ENCODE data around the gene KCTD3. TPM values are rescaled to one million over a fixed set of nuclear protein-coding genes. Genes with fewer than 3 reads are reported as not detected.

The KCTD3 gene
- polyA plus RNA-seq, 3 donors, result 5.9 to 8.7 (median 6.7) TPM

GRCh38 chr1:215555531-215555930 lies 11.6 kb upstream of the KCTD3 start:
- H3K4me2 ChIP-seq (replicated peaks; ENCODE audit: extremely low read depth, low read length, poor library complexity, severe bottlenecking), result no peak overlapping the region
- Mint-ChIP-seq H3K4me1 (no peaks in the 10 kb centered on the region), H3K27ac (no peak overlapping the region), H3K4me3 (no peak overlapping the region), H3K9me3 (peaks cover 9 to 24% (median 14%) of the 10 kb centered on the region in 7 donors), H3K36me3 (no peaks in the 10 kb centered on the region), H3K27me3 (ENCODE audit: low read depth in 3 of 3) (peaks cover 1 to 8% (median 2%) of the 10 kb centered on the region in 3 donors)
- H3K27ac ChIP-seq (ENCODE audit: low read depth in 1 of 2, low read length in 2 of 2), result no peak overlapping the region
- no peak for DNase-seq
- H3K27me3 ChIP-seq (ENCODE audit: control insufficient read depth in 2 of 2, insufficient read depth in 2 of 2, low read length in 2 of 2), result no peaks in the 10 kb centered on the region
- no peaks in the 10 kb centered on the region for H3K79me2 ChIP-seq (ENCODE audit: insufficient read depth, low read length)
- H3K4me1 ChIP-seq (ENCODE audit: control insufficient read depth in 1 of 2, insufficient read depth in 2 of 2, low read length in 2 of 2), result no peaks in the 10 kb centered on the region
- no peak overlapping the region for H3K9ac ChIP-seq (ENCODE audit: insufficient read depth, low read length, poor library complexity, severe bottlenecking)
- 56% methylated on average over 1 of the region's 1 CpG for WGBS (ENCODE audit: insufficient coverage)
- H2AFZ ChIP-seq (ENCODE audit: insufficient read depth, low read depth, low read length, poor library complexity, severe bottlenecking), result no peak overlapping the region
- TF ChIP-seq CTCF (IDR thresholded peaks at IDR 0.05), result no peak
- intact Hi-C loops (cut with micrococcal nuclease), result no loop called here
- H4K20me1 ChIP-seq (ENCODE audit: insufficient read depth, low read length), result no peaks in the 10 kb centered on the region
- no peak overlapping the region for H3K4me3 ChIP-seq (replicated peaks in 1 of 3; ENCODE audit: low read depth in 2 of 3, low read length in 3 of 3)
- no peaks in the 10 kb centered on the region for H3K36me3 ChIP-seq (replicated peaks in 1 of 2; ENCODE audit: control insufficient read depth in 1 of 2, insufficient read depth in 2 of 2, low read length in 2 of 2)
- peaks cover 0 to 7% of the 10 kb centered on the region in 2 donors for H3K9me3 ChIP-seq (replicated peaks in 1 of 2; ENCODE audit: control insufficient read depth in 1 of 2, insufficient read depth in 1 of 2, low read length in 2 of 2)

- H2AFZ ChIP-seq (ENCODE audit: insufficient read depth, low read depth, low read length, poor library complexity, severe bottlenecking), result no peak overlapping the region
- H3K27me3 ChIP-seq (ENCODE audit: control insufficient read depth in 2 of 2, insufficient read depth in 2 of 2, low read length in 2 of 2), result no peaks in the 10 kb centered on the region
- no peak overlapping the region for H3K9ac ChIP-seq (ENCODE audit: insufficient read depth, low read length, poor library complexity, severe bottlenecking)
- no peak overlapping the region for H3K27ac ChIP-seq (ENCODE audit: low read depth in 1 of 2, low read length in 2 of 2)
- H3K4me1 ChIP-seq (ENCODE audit: control insufficient read depth in 1 of 2, insufficient read depth in 2 of 2, low read length in 2 of 2), result no peaks in the 10 kb centered on the region
- H3K4me3 Mint-ChIP-seq, result no peak overlapping the region
- intact Hi-C loops (cut with micrococcal nuclease), result no loop called here
- H3K27me3 Mint-ChIP-seq (ENCODE audit: low read depth in 3 of 3), result peaks cover 1 to 7% (median 2%) of the 10 kb centered on the region in 3 donors
- H3K4me3 ChIP-seq (replicated peaks in 1 of 3; ENCODE audit: low read depth in 2 of 3, low read length in 3 of 3), result no peak overlapping the region
- H3K4me1 Mint-ChIP-seq, result no peaks in the 10 kb centered on the region
- no peaks in the 10 kb centered on the region for H4K20me1 ChIP-seq (ENCODE audit: insufficient read depth, low read length)
- H3K4me2 ChIP-seq (replicated peaks; ENCODE audit: extremely low read depth, low read length, poor library complexity, severe bottlenecking), result no peak overlapping the region
- H3K79me2 ChIP-seq (ENCODE audit: insufficient read depth, low read length), result no peaks in the 10 kb centered on the region
- peaks cover 14 to 31% (median 16%) of the 10 kb centered on the region in 7 donors for H3K9me3 Mint-ChIP-seq
- H3K9me3 ChIP-seq (replicated peaks in 1 of 2; ENCODE audit: control insufficient read depth in 1 of 2, insufficient read depth in 1 of 2, low read length in 2 of 2), result peaks cover 0 to 10% of the 10 kb centered on the region in 2 donors
- DNase-seq, result no peak
- 83% methylated on average over 2 of the region's 2 CpGs for WGBS (ENCODE audit: insufficient coverage)
- H3K36me3 Mint-ChIP-seq, result no peaks in the 10 kb centered on the region
- H3K36me3 ChIP-seq (replicated peaks in 1 of 2; ENCODE audit: control insufficient read depth in 1 of 2, insufficient read depth in 2 of 2, low read length in 2 of 2), result no peaks in the 10 kb centered on the region
- TF ChIP-seq CTCF (IDR thresholded peaks at IDR 0.05), result no peak
- H3K27ac Mint-ChIP-seq, result no peak overlapping the region
Observed at GRCh38 chr1:215556996-215557395, 10.1 kb upstream of the KCTD3 start.

Data from CD14-positive monocyte (primary cell).